SW 1271 (cell line): ENCODE results near the gene RAI1.

Experiments
- DNase-seq, 2 experiments: peaks; one replicate each; lab custom pipeline; 2025; lab: John Stamatoyannopoulos, UW

The RAI1 gene

DNA sequence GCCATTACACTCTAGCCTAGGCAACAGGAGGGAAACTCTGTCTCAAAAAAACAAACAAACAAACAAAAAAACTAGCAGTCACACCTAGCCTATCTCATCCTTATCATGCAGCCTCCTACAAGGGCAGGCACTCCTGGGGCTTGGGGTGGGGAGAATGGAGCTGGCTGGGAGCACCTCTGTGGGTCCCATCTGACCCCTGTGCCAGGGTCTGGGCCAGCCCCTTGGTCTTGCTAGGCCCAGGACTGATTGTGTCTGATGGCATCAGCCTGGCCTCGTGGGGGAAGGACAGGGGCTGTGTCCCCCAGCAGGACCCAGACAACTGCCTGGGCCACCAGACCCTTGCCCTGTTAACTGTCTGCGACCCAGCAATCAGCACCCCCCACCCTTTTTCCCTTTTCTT is 105.7 kb downstream of the RAI1 start:
- no peak for DNase-seq

DNA sequence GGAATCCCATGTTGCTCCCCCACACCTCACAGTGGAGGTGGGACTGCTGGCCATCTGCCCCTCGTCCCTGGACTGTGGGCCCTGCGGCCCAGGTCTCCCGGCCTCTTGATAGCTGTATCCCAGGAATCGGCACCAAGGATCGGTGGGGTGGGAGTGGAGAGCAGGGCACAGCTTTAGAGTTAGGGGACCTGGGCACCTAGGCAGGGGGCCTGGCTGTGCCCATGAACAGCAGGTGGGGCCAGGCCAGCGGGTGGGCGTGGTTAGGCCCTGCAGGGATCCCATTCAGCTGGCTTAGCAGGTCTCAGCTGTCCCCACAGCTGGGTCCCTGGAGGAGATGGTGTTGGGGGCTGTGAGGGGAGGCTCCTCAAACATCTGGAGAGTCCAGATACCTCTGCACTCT is 106.3 kb downstream of the RAI1 start:
- no peak for DNase-seq

DNA sequence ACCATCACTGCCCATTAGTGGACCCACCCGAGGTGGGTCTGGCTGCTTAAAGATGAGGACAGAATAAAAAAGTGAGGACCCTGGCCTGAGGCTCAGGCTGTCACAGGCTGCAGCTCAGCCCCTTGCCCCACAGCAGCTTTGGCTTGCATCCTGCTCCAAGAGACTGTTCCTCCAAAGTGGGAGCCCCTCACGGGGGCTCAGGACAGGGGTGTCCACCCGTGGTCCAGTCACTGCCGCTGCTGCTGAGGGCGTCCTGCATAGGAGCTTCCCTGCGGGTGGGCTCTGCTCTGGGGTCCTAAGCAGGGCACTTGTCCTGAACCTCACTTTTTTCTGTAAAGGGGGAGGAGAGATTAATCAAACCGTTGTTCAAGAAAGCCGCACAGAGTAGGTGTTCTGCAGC is 107.7 kb downstream of the RAI1 start:
- no peak for DNase-seq

DNA sequence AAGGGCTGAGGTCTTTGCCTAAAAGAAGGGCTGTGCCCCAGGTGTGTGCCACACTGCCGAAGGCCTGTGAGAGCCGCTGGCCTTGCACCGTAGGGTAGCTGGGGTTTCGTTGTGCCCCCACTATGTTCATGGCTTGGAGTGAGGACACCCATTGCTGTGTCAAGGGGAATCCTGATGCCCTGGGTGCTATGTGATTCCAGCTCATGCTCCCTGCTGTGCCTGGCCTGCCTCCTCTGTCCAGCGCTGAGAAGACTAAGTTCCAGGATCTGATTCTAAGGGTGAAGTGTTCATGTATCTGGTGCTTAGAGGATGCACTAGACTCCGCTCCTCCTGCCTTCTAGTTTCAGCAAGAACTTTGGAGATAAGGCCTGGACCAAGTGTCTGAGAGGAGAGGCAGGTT is 108.2 kb downstream of the RAI1 start:
- DNase-seq, result no peak

DNA sequence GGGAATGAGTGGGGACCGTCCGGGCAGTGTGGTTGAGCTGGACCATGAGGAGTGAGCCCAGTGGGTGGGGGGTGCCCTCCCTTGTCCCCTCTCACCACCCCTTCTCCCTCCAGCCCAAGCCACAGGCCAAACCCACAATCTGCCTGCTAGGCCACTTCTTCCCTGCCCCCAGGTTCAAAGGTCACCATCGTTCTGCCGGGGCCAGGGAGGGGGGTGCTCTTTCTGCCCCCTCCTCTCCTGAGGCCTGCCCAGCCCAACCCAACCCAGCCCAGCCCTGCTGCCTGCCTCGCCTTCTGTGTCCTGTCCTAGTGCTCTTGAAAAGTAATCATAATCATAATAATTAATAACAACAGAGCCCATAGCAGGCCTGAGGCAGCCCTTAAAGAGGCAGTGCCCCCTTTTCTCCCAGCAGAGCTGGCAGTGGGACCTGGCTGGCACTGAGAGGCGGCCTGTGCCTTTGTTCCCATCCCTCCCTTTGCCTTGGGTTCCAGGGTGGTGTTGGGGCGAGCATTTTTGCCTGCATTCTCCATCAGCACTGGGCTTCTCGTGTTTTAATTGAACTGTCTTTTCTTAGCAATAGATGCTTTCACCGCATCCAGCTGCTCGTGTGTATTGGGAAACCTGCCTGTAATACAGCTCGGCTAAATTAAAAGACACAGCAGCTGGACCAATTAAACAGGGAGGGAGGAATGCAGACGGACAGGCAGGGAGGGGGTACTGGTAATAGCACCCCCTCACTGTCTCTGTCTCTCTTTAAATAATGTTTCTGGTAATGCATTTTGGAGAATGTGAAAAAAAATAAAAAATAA is 108.8 kb downstream of the RAI1 start:
- no peak for DNase-seq

DNA sequence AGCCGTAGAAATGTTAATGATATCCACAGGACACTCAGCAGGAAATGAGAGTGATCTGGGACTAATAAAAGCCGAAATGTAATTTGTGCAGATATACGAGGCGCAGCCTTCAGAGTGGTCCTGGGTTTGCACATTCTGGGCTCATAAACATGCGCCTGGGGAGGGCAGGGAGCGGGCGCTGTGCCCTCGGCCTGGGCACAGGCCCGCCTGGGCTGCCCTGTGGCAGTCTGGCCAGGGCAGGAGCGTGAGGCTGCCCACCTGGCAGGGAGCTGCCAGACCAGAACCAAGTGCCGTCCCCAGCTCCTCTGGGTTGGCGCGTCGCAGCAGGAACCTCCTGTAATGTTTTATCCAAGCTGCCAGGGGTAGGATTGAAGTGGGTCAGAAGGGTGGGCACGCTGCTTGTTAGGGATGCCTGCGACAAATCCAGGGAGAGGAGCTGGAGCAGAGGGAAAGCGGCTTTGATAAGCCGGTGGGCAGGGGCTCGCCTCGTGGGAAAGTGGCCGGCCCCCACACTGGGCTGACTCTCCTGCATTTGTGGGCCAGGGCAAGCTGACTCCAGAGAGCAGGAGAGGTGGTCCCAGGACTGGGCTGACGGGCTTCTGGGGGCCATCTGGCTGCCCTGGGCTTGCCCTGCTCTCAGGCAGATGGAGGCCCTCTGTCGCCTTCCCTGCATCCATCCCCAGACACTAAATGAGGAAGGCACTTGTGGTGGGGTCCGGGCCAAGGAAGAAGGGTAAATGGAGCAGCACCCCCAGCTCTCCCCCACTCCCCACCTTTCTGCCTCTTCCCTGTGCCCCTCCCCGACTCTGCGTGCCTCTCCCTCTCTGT is 109.6 kb downstream of the RAI1 start:
- DNase-seq, result no peak

DNA sequence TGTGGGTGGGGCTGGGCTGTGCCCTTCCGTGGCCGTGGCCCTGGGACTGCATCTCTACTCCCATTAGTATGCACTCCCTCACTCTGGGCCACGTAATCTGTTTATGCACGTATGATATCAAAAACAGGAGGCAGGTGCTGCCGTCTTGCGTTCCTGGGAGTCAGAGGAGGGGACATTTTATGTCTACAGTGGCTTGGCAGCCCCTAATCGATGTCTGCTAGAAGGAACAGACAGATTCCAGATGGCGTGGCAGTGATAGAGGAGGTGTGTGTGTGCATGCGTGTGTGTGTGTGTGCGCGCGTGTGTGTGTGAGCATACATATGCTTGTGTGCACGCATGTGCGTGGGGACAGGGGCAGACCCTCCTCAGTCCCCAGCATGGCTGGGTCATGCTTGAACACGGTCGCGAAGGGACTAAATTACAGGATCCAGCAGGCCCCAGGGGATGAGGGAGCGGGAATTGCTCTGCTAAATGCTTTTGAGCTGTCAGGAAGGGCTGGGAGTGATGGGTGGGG is 110.8 kb downstream of the RAI1 start:
- no peak for DNase-seq

DNA sequence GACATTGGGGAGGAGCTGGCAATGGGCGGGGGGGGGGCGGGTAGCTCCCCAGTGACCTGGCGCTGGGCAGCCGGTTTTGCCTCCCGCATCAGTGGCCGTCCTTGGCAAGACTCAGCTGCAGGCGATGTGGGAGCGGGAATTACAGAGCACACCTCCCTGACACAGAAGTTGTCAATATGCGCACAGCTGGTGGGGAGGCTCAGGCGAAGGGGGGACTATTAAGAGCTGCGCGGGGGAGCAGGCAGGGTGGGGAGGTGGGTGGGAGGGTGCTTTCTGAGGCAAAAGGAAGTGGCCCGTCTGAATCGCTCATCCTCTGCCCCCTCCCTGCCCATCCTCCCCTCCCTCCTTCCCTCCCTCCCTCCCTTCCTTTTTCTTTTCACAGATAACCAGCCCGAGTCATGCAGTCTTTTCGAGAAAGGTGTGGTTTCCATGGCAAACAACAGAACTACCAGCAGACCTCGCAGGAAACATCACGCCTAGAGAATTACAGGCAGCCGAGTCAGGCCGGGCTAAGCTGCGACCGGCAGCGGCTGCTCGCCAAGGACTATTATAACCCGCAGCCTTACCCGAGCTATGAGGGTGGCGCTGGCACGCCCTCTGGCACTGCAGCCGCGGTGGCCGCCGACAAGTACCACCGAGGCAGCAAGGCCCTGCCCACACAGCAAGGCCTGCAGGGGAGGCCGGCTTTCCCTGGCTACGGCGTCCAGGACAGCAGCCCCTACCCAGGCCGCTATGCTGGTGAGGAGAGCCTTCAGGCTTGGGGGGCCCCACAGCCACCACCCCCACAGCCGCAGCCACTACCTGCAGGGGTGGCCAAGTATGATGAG is 111.5 kb downstream of the RAI1 start:
- no peak for DNase-seq

DNA sequence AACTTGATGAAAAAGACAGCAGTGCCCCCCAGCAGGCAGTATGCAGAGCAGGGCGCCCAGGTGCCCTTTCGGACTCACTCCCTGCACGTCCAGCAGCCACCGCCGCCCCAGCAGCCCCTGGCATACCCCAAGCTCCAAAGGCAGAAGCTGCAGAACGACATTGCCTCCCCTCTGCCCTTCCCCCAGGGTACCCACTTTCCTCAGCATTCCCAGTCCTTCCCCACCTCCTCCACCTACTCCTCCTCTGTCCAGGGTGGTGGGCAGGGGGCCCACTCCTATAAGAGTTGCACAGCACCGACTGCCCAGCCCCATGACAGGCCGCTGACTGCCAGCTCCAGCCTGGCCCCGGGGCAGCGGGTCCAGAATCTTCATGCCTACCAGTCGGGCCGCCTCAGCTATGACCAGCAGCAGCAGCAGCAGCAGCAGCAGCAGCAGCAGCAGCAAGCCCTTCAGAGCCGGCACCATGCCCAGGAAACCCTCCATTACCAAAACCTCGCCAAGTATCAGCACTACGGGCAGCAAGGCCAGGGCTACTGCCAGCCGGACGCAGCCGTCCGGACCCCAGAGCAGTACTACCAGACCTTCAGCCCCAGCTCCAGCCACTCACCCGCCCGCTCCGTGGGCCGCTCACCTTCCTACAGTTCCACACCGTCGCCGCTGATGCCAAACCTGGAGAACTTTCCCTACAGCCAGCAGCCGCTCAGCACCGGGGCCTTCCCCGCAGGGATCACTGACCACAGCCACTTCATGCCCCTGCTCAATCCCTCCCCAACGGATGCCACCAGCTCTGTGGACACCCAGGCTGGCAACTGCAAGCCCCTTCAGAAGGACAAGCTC is 112.3 kb downstream of the RAI1 start:
- DNase-seq, result no peak

DNA sequence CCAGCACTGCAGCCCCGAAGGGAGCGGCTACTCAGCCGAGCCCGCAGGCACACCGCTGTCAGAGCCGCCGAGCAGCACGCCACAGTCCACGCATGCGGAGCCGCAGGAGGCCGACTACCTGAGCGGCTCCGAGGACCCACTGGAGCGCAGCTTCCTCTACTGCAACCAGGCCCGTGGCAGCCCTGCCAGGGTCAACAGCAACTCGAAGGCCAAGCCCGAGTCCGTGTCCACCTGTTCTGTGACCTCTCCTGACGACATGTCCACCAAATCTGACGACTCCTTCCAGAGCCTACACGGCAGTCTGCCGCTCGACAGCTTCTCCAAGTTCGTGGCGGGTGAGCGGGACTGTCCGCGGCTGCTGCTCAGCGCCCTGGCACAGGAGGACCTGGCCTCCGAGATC is 113.1 kb downstream of the RAI1 start:
- DNase-seq, result no peak

DNA sequence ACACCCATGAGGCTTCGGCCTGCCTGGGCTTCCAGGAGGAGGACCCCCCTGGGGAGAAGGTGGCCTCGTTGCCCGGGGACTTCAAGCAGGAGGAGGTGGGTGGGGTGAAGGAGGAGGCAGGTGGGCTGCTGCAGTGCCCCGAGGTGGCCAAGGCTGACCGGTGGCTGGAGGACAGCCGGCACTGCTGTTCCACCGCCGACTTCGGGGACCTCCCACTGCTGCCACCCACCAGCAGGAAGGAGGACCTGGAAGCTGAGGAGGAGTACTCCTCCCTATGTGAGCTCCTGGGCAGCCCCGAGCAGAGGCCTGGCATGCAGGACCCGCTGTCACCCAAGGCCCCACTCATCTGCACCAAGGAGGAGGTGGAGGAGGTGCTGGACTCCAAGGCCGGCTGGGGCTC is 114.0 kb downstream of the RAI1 start:
- DNase-seq, result no peak

DNA sequence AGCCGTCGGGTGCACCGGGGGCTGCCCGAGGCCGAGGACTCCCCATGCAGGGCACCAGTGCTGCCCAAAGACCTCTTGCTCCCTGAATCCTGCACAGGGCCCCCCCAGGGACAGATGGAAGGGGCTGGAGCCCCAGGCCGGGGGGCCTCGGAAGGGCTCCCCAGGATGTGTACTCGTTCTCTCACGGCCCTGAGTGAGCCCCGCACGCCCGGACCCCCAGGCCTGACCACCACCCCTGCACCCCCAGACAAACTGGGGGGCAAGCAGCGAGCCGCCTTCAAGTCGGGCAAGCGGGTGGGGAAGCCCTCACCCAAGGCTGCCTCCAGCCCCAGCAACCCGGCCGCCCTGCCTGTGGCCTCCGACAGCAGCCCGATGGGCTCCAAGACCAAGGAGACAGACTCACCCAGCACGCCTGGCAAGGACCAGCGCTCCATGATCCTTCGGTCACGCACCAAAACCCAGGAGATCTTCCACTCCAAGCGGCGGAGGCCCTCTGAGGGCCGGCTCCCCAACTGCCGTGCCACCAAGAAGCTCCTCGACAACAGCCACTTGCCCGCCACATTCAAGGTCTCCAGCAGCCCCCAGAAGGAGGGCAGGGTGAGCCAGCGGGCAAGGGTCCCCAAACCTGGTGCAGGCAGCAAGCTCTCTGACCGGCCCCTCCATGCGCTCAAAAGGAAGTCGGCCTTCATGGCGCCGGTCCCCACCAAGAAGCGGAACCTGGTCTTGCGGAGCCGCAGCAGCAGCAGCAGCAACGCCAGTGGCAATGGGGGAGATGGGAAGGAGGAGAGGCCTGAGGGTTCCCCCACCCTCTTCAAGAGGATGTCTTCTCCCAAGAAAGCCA is 114.9 kb downstream of the RAI1 start:
- DNase-seq, result no peak

DNA sequence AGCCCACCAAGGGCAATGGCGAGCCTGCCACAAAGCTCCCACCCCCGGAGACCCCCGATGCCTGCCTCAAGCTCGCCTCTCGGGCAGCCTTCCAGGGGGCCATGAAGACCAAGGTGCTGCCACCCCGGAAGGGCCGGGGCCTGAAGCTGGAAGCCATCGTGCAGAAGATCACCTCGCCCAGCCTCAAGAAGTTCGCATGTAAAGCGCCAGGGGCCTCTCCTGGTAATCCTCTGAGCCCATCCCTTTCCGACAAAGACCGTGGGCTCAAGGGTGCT is 115.5 kb downstream of the RAI1 start:
- no peak for DNase-seq

DNA sequence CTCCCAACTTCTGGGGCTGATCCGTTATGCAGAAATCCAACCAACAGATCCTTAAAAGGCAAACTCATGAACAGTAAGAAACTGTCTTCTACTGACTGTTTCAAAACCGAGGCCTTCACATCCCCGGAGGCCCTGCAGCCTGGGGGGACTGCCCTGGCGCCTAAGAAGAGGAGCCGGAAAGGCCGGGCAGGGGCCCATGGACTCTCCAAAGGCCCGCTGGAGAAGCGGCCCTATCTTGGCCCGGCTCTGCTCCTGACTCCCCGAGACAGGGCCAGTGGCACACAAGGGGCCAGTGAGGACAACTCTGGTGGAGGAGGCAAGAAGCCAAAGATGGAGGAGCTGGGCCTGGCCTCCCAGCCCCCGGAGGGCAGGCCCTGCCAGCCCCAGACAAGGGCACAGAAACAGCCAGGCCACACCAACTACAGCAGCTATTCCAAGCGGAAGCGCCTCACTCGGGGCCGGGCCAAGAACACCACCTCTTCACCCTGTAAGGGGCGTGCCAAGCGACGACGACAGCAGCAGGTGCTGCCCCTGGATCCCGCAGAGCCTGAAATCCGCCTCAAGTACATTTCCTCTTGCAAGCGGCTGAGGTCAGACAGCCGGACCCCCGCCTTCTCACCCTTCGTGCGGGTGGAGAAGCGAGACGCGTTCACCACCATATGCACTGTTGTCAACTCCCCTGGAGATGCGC is 116.0 kb downstream of the RAI1 start:
- no peak for DNase-seq

DNA sequence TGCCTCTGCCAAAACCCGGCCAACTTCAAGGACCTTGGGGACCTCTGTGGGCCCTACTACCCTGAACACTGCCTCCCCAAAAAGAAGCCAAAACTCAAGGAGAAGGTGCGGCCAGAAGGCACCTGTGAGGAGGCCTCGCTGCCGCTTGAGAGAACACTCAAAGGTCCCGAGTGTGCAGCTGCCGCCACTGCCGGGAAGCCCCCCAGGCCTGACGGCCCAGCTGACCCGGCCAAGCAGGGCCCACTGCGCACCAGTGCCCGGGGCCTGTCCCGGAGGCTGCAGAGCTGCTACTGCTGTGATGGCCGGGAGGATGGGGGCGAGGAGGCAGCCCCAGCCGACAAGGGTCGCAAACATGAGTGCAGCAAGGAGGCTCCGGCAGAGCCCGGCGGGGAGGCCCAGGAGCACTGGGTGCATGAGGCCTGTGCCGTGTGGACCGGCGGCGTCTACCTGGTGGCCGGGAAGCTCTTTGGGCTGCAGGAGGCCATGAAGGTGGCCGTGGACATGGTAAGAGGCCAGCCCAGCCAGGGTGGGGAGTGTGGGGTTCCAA is 116.8 kb downstream of the RAI1 start:
- no peak for DNase-seq

DNA sequence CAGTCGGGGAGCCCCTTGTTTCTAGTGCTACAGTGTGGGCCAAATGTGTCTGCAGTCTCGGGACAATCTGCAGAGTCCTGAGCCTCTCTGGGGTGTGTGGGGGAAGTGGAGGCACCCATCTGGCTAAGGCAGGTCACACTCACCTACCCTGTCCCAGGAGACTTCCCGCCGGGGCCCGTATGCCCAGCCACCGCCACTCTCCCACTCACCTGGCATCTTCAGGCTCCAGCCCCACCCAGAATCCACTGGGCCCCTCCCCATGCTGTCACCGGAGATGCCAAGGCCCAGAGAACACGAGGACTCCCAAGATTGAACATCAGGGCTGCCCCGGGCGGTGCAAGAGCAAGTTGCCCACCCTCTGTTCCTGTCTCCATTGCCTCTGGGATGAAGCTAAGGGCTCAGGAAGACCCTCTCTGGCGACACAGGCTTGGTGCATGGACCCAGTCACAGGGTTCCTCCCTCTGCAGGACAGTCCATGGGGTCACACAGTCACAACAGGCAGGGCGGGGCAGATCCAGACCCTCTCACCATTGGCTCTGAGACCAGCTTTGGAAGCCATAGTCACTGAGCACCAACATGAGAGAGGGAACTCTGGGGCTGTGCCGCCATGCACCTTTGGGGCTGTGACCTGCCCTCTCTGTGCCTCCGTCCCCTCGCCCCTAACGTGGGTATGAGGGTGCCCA is 117.5 kb downstream of the RAI1 start:
- DNase-seq, result no peak

DNA sequence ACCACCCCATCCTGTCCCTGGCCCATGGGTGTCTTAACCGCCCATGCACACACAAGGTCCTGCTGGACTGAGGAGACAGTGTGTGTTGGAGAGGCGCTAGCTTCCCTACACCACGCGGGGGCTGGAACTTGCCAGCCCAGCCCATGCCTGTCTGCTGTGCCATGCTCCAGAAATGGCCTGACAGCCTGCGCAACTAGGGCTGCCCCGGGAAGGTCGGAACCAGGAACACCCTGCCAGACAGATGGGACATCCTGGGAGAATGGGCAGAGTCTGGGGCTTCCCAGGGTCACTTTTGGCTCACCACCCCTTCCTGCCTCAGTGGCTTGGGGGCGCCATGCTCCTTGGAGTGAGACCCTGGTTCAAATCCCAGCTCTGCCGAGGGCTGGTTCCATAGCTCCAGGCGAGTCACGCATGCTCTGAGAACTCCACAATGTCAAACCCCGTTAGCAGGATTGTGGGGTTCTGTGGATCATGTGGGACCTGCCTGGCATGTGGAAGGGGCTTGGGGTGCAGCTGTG is 119.3 kb downstream of the RAI1 start:
- DNase-seq, result no peak

DNA sequence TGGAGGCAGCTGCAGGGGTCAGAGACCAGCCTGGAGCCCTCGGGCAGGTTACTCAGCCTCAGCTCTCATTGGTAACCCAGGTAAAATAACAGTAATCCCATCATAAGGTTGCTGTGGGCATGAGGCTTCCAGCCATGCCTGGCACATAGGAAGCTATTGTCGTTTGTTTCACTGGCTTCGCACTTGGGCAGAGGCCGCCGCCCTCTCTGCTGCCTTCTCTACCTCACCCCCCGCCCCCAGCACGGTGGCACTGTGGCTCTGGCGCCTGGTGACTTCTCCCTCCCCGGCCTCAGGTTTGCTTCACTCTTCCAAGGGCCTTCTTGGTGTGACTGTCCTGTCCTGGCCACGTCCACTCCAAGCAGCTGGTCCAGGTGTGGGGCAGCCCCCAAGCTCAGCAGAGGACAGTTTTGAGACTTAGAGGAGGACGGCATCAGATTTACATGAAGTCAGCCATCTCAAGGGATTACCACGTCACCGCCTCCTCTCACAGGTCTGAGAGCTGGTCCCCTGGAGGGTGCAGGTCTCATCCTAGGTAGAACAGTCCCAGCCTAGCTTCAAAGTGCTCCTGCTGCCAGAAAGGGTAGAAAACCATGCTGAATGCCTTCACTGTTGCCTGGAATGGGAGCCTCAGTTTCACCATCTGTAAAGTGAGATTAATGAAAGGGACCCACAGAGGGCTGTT is 120.7 kb downstream of the RAI1 start:
- no peak for DNase-seq
